ENCODE measurements around the gene DPF3.

DPF3 gene

DNA sequence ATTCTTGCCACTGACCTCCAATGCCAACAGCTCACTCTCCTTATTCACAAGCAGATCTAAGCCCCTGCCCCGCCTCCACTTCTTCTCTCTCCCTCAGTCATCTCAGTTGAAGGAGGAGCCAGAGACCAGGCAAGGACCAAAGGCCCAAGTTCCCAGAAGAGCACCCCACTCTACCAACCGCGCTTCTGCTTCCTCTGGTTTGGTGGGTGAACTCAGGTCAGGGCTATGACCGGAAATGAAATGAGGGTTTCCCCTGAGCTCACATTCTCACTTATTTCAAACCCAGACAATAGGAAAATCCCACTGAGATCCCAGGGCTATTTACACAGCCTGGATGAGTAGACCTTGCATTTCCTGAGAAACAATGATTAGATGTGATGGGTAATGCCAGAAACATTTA is 9.9 kb downstream of the DPF3 start:
- H2BK120ac ChIP-seq (ENCODE audit: insufficient read depth, low read length, poor library complexity), result no peak overlapping the region
- H3K9ac ChIP-seq (ENCODE audit: low read length), result no peak overlapping the region
- no peak overlapping the region for H4K91ac ChIP-seq (ENCODE audit: low read depth, low read length)
- H4K12ac ChIP-seq (ENCODE audit: low read depth, low read length), result no peak overlapping the region
- no peak overlapping the region for H3K18ac ChIP-seq (ENCODE audit: low read length)
- H3K79me2 ChIP-seq (ENCODE audit: control insufficient read depth, insufficient read depth, low read length, poor library complexity), result no peaks in the 10 kb centered on the region
- H2AK5ac ChIP-seq (ENCODE audit: low read length), result no peak overlapping the region
- H3K9me3 ChIP-seq (ENCODE audit: insufficient read depth, low read depth, low read length), result peaks cover 1% of the 10 kb centered on the region
- no peak overlapping the region for H2AFZ ChIP-seq (ENCODE audit: insufficient read depth, low read length, poor library complexity)
- H3K79me1 ChIP-seq (ENCODE audit: low read length), result no peaks in the 10 kb centered on the region
- no peak overlapping the region for H3K4ac ChIP-seq (ENCODE audit: low read depth, low read length)
- no peaks in the 10 kb centered on the region for H3K27me3 ChIP-seq (ENCODE audit: insufficient read depth, low read length)
- H3K36me3 ChIP-seq (ENCODE audit: control insufficient read depth in 1 of 2, insufficient read depth in 2 of 2, low read length in 2 of 2), result no peaks in the 10 kb centered on the region
- no CpG with 5 or more reads among the region's 4 CpGs for WGBS (ENCODE audit: extremely low coverage, insufficient coverage, insufficient read length)
- H3K27ac ChIP-seq (ENCODE audit: low read depth, low read length), result no peak overlapping the region
- H3K14ac ChIP-seq (ENCODE audit: low read length), result no peak overlapping the region
- H4K8ac ChIP-seq (ENCODE audit: low read depth, low read length), result no peak overlapping the region
- H3K23ac ChIP-seq (ENCODE audit: low read length), result no peak overlapping the region
- H3K4me2 ChIP-seq (ENCODE audit: low read length), result no peak overlapping the region
- no peaks in the 10 kb centered on the region for H3K4me1 ChIP-seq (ENCODE audit: control insufficient read depth in 1 of 2, insufficient read depth in 2 of 2, low read length in 2 of 2)
- no peak overlapping the region for H2BK5ac ChIP-seq (ENCODE audit: low read depth, low read length, poor library complexity)
- no peak overlapping the region for H2BK12ac ChIP-seq (ENCODE audit: low read length)
- no peak for DNase-seq
- H3K4me3 ChIP-seq (ENCODE audit: low read depth, low read length), result no peak overlapping the region

DNA sequence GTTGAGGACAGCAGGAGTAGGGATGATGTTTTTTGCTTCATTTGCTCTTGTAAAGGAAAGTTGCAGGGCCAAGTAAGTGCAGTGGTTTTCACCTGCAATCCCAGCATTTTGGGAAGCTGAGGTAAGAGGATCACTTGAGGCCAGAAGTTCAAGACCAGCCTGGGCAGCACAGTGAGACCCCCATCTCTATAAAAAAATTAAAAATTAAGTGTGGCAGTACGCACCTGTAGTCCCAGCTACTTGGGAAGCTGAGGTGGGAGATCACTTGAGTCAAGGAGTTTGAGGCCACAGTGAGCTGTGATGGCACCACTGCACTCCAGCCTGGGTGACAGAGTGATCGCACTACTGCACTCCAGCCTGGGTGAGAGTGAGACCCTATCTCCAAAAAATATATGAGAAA is 10.8 kb downstream of the DPF3 start:
- no peaks in the 10 kb centered on the region for H3K79me1 ChIP-seq (ENCODE audit: low read length)
- no peak overlapping the region for H4K8ac ChIP-seq (ENCODE audit: low read depth, low read length)
- H2BK5ac ChIP-seq (ENCODE audit: low read depth, low read length, poor library complexity), result no peak overlapping the region
- H3K4ac ChIP-seq (ENCODE audit: low read depth, low read length), result no peak overlapping the region
- H3K18ac ChIP-seq (ENCODE audit: low read length), result no peak overlapping the region
- no peak overlapping the region for H3K9ac ChIP-seq (ENCODE audit: low read length)
- H4K91ac ChIP-seq (ENCODE audit: low read depth, low read length), result no peak overlapping the region
- no peaks in the 10 kb centered on the region for H3K27me3 ChIP-seq (ENCODE audit: insufficient read depth, low read length)
- WGBS (ENCODE audit: extremely low coverage, insufficient coverage, insufficient read length), result no CpG with 5 or more reads among the region's 2 CpGs
- no peak for DNase-seq
- H3K14ac ChIP-seq (ENCODE audit: low read length), result no peak overlapping the region
- no peaks in the 10 kb centered on the region for H3K79me2 ChIP-seq (ENCODE audit: control insufficient read depth, insufficient read depth, low read length, poor library complexity)
- H2AFZ ChIP-seq (ENCODE audit: insufficient read depth, low read length, poor library complexity), result no peak overlapping the region
- no peak overlapping the region for H4K12ac ChIP-seq (ENCODE audit: low read depth, low read length)
- no peak overlapping the region for H2BK120ac ChIP-seq (ENCODE audit: insufficient read depth, low read length, poor library complexity)
- H3K23ac ChIP-seq (ENCODE audit: low read length), result no peak overlapping the region
- no peak overlapping the region for H3K4me2 ChIP-seq (ENCODE audit: low read length)
- H3K36me3 ChIP-seq (ENCODE audit: control insufficient read depth in 1 of 2, insufficient read depth in 2 of 2, low read length in 2 of 2), result no peaks in the 10 kb centered on the region
- H3K4me3 ChIP-seq (ENCODE audit: low read depth, low read length), result no peak overlapping the region
- H2BK12ac ChIP-seq (ENCODE audit: low read length), result no peak overlapping the region
- H3K9me3 ChIP-seq (ENCODE audit: insufficient read depth, low read depth, low read length), result peaks cover 1% of the 10 kb centered on the region
- no peaks in the 10 kb centered on the region for H3K4me1 ChIP-seq (ENCODE audit: control insufficient read depth in 1 of 2, insufficient read depth in 2 of 2, low read length in 2 of 2)
- no peak overlapping the region for H2AK5ac ChIP-seq (ENCODE audit: low read length)
- H3K27ac ChIP-seq (ENCODE audit: low read depth, low read length), result no peak overlapping the region

DNA sequence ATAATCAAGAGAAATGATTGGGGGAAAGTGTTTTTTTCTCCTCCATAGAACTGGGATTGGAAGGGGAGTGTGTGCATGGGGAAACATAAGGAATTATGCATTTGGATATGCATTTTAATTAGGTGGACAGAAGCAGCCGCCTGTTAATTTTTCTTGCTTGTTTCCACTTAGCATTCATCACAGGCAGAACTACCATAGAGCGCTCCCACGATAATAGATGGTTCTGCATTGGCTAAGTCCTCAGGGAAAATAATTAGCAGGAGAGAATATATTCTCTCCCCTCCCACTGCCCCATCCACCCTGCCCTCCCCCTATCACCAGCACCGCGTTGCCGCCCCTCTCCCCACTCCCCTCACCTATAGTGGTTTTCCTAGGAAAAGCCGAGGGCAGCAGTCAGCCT is 11.4 kb downstream of the DPF3 start:
- Histone ChIP-seq H3K14ac (ENCODE audit: low read length) (no peak overlapping the region), H3K9ac (ENCODE audit: low read length) (no peak overlapping the region), H3K4me2 (ENCODE audit: low read length) (no peak overlapping the region), H3K23ac (ENCODE audit: low read length) (no peak overlapping the region), H3K27ac (ENCODE audit: low read depth, low read length) (no peak overlapping the region), H3K79me1 (ENCODE audit: low read length) (no peaks in the 10 kb centered on the region), H3K18ac (ENCODE audit: low read length) (no peak overlapping the region), H3K4me3 (ENCODE audit: low read depth, low read length) (no peak overlapping the region), H2AFZ (ENCODE audit: insufficient read depth, low read length, poor library complexity) (no peak overlapping the region), H3K36me3 (ENCODE audit: control insufficient read depth in 1 of 2, insufficient read depth in 2 of 2, low read length in 2 of 2) (no peaks in the 10 kb centered on the region), H4K12ac (ENCODE audit: low read depth, low read length) (no peak overlapping the region), H4K91ac (ENCODE audit: low read depth, low read length) (no peak overlapping the region), H2AK5ac (ENCODE audit: low read length) (no peak overlapping the region), H3K4ac (ENCODE audit: low read depth, low read length) (no peak overlapping the region), H2BK120ac (ENCODE audit: insufficient read depth, low read length, poor library complexity) (no peak overlapping the region), H3K9me3 (ENCODE audit: insufficient read depth, low read depth, low read length) (peaks cover 1% of the 10 kb centered on the region), H3K79me2 (ENCODE audit: control insufficient read depth, insufficient read depth, low read length, poor library complexity) (no peaks in the 10 kb centered on the region), H4K8ac (ENCODE audit: low read depth, low read length) (no peak overlapping the region), H2BK5ac (ENCODE audit: low read depth, low read length, poor library complexity) (no peak overlapping the region), H3K27me3 (ENCODE audit: insufficient read depth, low read length) (no peaks in the 10 kb centered on the region), H2BK12ac (ENCODE audit: low read length) (no peak overlapping the region), H3K4me1 (ENCODE audit: control insufficient read depth in 1 of 2, insufficient read depth in 2 of 2, low read length in 2 of 2) (no peaks in the 10 kb centered on the region)
- WGBS (ENCODE audit: extremely low coverage, insufficient coverage, insufficient read length), result no CpG with 5 or more reads among the region's 7 CpGs
- no peak for DNase-seq

DNA sequence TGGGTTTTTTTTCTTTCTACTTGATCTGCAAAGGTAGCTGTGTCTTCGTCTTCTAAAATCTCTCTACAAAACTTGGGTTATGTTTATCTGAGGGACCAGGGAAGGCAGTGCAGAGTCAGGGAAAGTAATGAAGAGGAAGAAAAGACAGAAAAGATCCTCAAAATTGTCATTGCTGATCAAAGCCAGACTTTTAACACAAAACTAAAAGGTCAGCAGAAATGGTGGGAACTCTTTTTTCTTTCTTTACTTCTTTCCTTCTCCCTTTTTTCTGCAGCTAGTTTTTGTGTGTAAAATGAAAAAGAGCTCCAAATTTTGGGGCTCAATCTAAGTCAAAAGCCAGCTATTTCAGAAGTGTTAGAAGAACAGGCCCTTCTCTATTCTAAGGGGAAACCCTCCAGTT is 11.9 kb downstream of the DPF3 start:
- Histone ChIP-seq H3K27me3 (ENCODE audit: insufficient read depth, low read length) (no peaks in the 10 kb centered on the region), H3K9me3 (ENCODE audit: insufficient read depth, low read depth, low read length) (peaks cover 1% of the 10 kb centered on the region), H3K4me2 (ENCODE audit: low read length) (no peak overlapping the region), H3K14ac (ENCODE audit: low read length) (no peak overlapping the region), H2BK5ac (ENCODE audit: low read depth, low read length, poor library complexity) (no peak overlapping the region), H3K79me1 (ENCODE audit: low read length) (no peaks in the 10 kb centered on the region), H2BK120ac (ENCODE audit: insufficient read depth, low read length, poor library complexity) (no peak overlapping the region), H3K4ac (ENCODE audit: low read depth, low read length) (no peak overlapping the region), H3K18ac (ENCODE audit: low read length) (no peak overlapping the region), H4K12ac (ENCODE audit: low read depth, low read length) (no peak overlapping the region), H2AK5ac (ENCODE audit: low read length) (no peak overlapping the region), H2AFZ (ENCODE audit: insufficient read depth, low read length, poor library complexity) (no peak overlapping the region), H3K27ac (ENCODE audit: low read depth, low read length) (no peak overlapping the region), H3K23ac (ENCODE audit: low read length) (no peak overlapping the region), H4K91ac (ENCODE audit: low read depth, low read length) (no peak overlapping the region), H4K8ac (ENCODE audit: low read depth, low read length) (no peak overlapping the region), H2BK12ac (ENCODE audit: low read length) (no peak overlapping the region), H3K4me1 (ENCODE audit: control insufficient read depth in 1 of 2, insufficient read depth in 2 of 2, low read length in 2 of 2) (no peaks in the 10 kb centered on the region), H3K79me2 (ENCODE audit: control insufficient read depth, insufficient read depth, low read length, poor library complexity) (no peaks in the 10 kb centered on the region), H3K9ac (ENCODE audit: low read length) (no peak overlapping the region), H3K4me3 (ENCODE audit: low read depth, low read length) (no peak overlapping the region), H3K36me3 (ENCODE audit: control insufficient read depth in 1 of 2, insufficient read depth in 2 of 2, low read length in 2 of 2) (no peaks in the 10 kb centered on the region)
- no CpG with 5 or more reads among the region's 1 CpG for WGBS (ENCODE audit: extremely low coverage, insufficient coverage, insufficient read length)
- DNase-seq, result no peak

Data from trophoblast cell (in vitro differentiated cells and primary cell).